BLaER1 treated with 17β-estradiol and CSF1 and Interleukin-3, amounts not matched to agents 10 nM and 100 nM (cell line): ENCODE measurements around the gene DCLK1.

Source experiments
- H3K27ac ChIP-seq, 11 experiments: shearing (Covaris generic); formaldehyde crosslinking; 2 replicates each; pipeline ENCODE4 v1.8.1; 2022
- H3K27me3 ChIP-seq, 11 experiments: shearing (Covaris generic); formaldehyde crosslinking; 2 replicates each; pipeline ENCODE4 v1.8.1; 2022
- H3K36me3 ChIP-seq, 11 experiments: shearing (Covaris generic); formaldehyde crosslinking; 2 replicates each; pipeline ENCODE4 v1.8.1; 2022
- H3K4me1 ChIP-seq, 10 experiments: shearing (Covaris generic); formaldehyde crosslinking; 2 replicates each; pipeline ENCODE4 v1.8.1; 2022
- H3K4me2 ChIP-seq, 11 experiments: shearing (Covaris generic); formaldehyde crosslinking; 2 replicates each; pipeline ENCODE4 v1.8.1; 2022
- H3K4me3 ChIP-seq, 10 experiments: shearing (Covaris generic); formaldehyde crosslinking; 2 replicates each; pipeline ENCODE4 v1.8.1; 2022
- H3K9ac ChIP-seq, 11 experiments: shearing (Covaris generic); formaldehyde crosslinking; 2 replicates each; pipeline ENCODE4 v1.8.1; 2022
- H3K9me3 ChIP-seq, 11 experiments: shearing (Covaris generic); formaldehyde crosslinking; replicated peaks in 1 of 11; 2 replicates each; pipeline ENCODE4 v1.8.1; 2022
- H4K20me1 ChIP-seq, 11 experiments: shearing (Covaris generic); formaldehyde crosslinking; 2 replicates each; pipeline ENCODE4 v1.8.1; 2022
- Cebpa-rat ChIP-seq, 11 experiments: shearing (Covaris generic); IDR thresholded peaks; 2 replicates each; pipeline ENCODE4 v1.8.1; 2022

Gene DCLK1

GRCh38 chr13:35723821-35724220, 407.4 kb downstream of the DCLK1 start:
- H3K36me3 ChIP-seq, result no peaks in the 10 kb centered on the region
- TF ChIP-seq Cebpa-rat (IDR thresholded peaks at IDR 0.05), result no peak
- H3K4me1 ChIP-seq, result peaks cover 0 to 14% (median 8%) of the 10 kb centered on the region in 10 experiments; a peak in 8 of 20 replicates
- H3K4me2 ChIP-seq, result peak overlapping the region in 4 of 11 experiments; percentile 17 to 40 (median 26); a peak in 4 of 22 replicates
- H3K27me3 ChIP-seq, result no peaks in the 10 kb centered on the region
- no peak overlapping the region for H3K27ac ChIP-seq
- H3K9me3 ChIP-seq, result no peaks in the 10 kb centered on the region
- no peaks in the 10 kb centered on the region for H4K20me1 ChIP-seq
- no peak overlapping the region for H3K4me3 ChIP-seq
- no peak overlapping the region for H3K9ac ChIP-seq

- Histone ChIP-seq H3K27ac (no peak overlapping the region), H3K4me2 (peak overlapping the region in 7 of 11 experiments; percentile 17 to 41 (median 28); a peak in 9 of 22 replicates), H3K36me3 (no peaks in the 10 kb centered on the region), H4K20me1 (no peaks in the 10 kb centered on the region), H3K9me3 (no peaks in the 10 kb centered on the region), H3K9ac (no peak overlapping the region), H3K4me3 (no peak overlapping the region), H3K27me3 (no peaks in the 10 kb centered on the region), H3K4me1 (peaks cover 0 to 14% (median 8%) of the 10 kb centered on the region in 10 experiments; a peak in 8 of 20 replicates)
- peak in 8 of 11 experiments; percentile 35 to 74 (median 50); a peak in 9 of 22 replicates for TF ChIP-seq Cebpa-rat (IDR thresholded peaks at IDR 0.05)
Observed at GRCh38 chr13:35723053-35723461, 408.1 kb downstream of the DCLK1 start.

GRCh38 chr13:35722458-35723052, 408.6 kb downstream of the DCLK1 start:
- H3K27ac ChIP-seq, result no peak overlapping the region
- no peaks in the 10 kb centered on the region for H3K9me3 ChIP-seq
- no peaks in the 10 kb centered on the region for H4K20me1 ChIP-seq
- no peaks in the 10 kb centered on the region for H3K36me3 ChIP-seq
- H3K9ac ChIP-seq, result no peak overlapping the region
- H3K27me3 ChIP-seq, result no peaks in the 10 kb centered on the region
- peak overlapping the region in 7 of 11 experiments; percentile 17 to 41 (median 28); a peak in 9 of 22 replicates for H3K4me2 ChIP-seq
- peaks cover 0 to 14% (median 8%) of the 10 kb centered on the region in 10 experiments; a peak in 8 of 20 replicates for H3K4me1 ChIP-seq
- TF ChIP-seq Cebpa-rat (IDR thresholded peaks at IDR 0.05), result no peak
- H3K4me3 ChIP-seq, result no peak overlapping the region

DNA sequence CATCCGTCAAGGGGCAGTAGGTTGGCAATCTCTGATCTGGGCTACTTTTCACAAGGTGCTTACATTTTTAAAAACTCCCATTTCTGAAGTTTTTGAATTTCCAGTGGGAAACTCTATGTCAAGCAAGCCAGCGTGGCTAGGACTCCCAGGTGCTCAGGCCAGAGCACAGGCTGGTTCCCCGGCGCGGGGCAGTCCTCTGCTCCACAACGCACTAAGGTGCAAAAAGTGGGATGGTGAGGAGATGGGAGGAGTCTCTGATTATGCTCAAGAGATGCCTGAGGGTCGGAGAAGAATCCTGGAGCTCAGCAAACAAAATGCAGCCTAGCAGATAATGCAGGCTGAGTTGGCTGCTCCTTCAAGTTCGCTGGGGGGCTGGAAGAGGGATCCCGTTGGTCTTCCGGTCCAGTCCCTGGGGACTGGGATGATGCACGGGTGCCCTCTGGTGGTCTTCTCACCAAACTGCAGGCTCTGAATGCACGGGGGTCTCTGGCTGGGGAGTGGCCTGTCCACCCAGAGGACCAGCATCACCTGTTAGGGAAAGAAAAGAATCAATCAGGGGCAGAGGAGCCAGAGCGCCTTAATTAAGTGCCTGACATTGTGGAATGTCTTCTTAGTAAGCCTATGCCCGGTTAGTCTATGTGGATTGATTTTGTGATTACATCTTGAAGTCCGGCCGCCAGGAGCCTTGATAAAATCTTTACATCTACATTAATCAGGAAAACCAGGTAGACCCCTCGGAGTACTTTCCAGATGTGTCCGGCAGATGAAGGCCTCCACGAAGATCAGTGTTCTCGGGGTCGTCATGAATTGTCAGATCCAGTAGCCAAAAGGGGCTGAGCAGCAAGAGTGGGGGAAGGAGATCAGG, 410.3 kb downstream of the DCLK1 start:
- Histone ChIP-seq H4K20me1 (no peaks in the 10 kb centered on the region; a peak in 1 of 22 replicates), H3K4me3 (no peak overlapping the region; a peak in 1 of 20 replicates), H3K36me3 (no peaks in the 10 kb centered on the region), H3K4me2 (peak overlapping the region in 4 of 11 experiments; percentile 19 to 57 (median 44); a peak in 7 of 22 replicates), H3K9me3 (no peaks in the 10 kb centered on the region), H3K27ac (no peak overlapping the region), H3K9ac (no peak overlapping the region), H3K27me3 (no peaks in the 10 kb centered on the region), H3K4me1 (peaks cover 0 to 14% (median 8%) of the 10 kb centered on the region in 10 experiments; a peak in 8 of 20 replicates)
- TF ChIP-seq Cebpa-rat (IDR thresholded peaks at IDR 0.05), result no peak

GRCh38 chr13:35720290-35720689, 410.9 kb downstream of the DCLK1 start:
- Histone ChIP-seq H3K36me3 (no peaks in the 10 kb centered on the region), H3K4me2 (no peak overlapping the region)

More at GRCh38 chr13:35720290-35720689, 410.9 kb downstream of the DCLK1 start:
- no peak overlapping the region for H3K4me3 ChIP-seq
- no peaks in the 10 kb centered on the region for H3K27me3 ChIP-seq
- H4K20me1 ChIP-seq, result no peaks in the 10 kb centered on the region; a peak in 1 of 22 replicates
- no peak for TF ChIP-seq Cebpa-rat (IDR thresholded peaks at IDR 0.05)
- no peak overlapping the region for H3K27ac ChIP-seq
- H3K9me3 ChIP-seq, result no peaks in the 10 kb centered on the region
- peaks cover 0 to 14% (median 8%) of the 10 kb centered on the region in 10 experiments; a peak in 8 of 20 replicates for H3K4me1 ChIP-seq
- no peak overlapping the region for H3K9ac ChIP-seq
